GM12891 (cell line): ENCODE data around the gene ZDHHC18.

Source experiments
- PAX5 ChIP-seq: IDR thresholded peaks from 2 replicates; pipeline ENCODE4 v1.6.1; 2011; ENCODE audit warnings: low read length, moderate library complexity, mild to moderate bottlenecking; ENCODE audit not compliant: insufficient read depth, severe bottlenecking
- POLR2A ChIP-seq: IDR thresholded peaks from 2 replicates; pipeline ENCODE4 v1.6.1; 2011; ENCODE audit warnings: low read depth, low read length, control low read depth
- POLR2AphosphoS5 ChIP-seq: IDR thresholded peaks from 2 replicates; pipeline ENCODE4 v1.6.1; 2011; ENCODE audit warnings: low read depth, low read length, control low read depth
- POU2F2 ChIP-seq: IDR thresholded peaks from 2 replicates; pipeline ENCODE4 v1.6.1; 2011; ENCODE audit warnings: low read depth, mild to moderate bottlenecking, control low read depth, low read length, moderate library complexity
- SPI1 ChIP-seq: IDR thresholded peaks from 2 replicates; pipeline ENCODE4 v1.6.1; 2011; ENCODE audit warnings: low read depth, low read length, control low read depth
- TAF1 ChIP-seq: IDR thresholded peaks from 2 replicates; pipeline ENCODE4 v1.6.1; 2011; ENCODE audit warnings: low read depth, low read length, control low read depth

GRCh38 chr1:26863685-26864077 is 37.2 kb downstream of the ZDHHC18 start:
- TF ChIP-seq POLR2A, result no peak
- no peak for TF ChIP-seq POLR2AphosphoS5
- no peak for TF ChIP-seq TAF1
- TF ChIP-seq PAX5, result no peak
- no peak for TF ChIP-seq POU2F2
- TF ChIP-seq SPI1, result no peak
